CD4-positive, CD25-positive, alpha-beta regulatory T cell (primary cell): ENCODE data around the gene SLC33A1. TPM values are rescaled to one million over a fixed set of nuclear protein-coding genes. Genes with fewer than 3 reads are reported as not detected.
"Not testable (repeated sequence)": the region's sequence is repeated elsewhere in the genome, so short reads cannot be mapped to it uniquely, and the experiment has no call there.

Source experiments
- ATAC-seq, 2 donors: fragments of 150-1000 bp; cut with Tn5 transposase; one replicate each; pipeline ENCODE4 v1.10.0; 2021; ENCODE audit warnings: low read depth in 2 of 2, moderate number of reproducible peaks in 2 of 2, moderate library complexity in 1 of 2
- DNase-seq, 3 donors: peaks; one replicate each; pipeline versions ENCODE4 v3.0.0 to v3.0.0-alpha.2; 2012 to 2022; ENCODE audit warnings: mixed read lengths in 1 of 3
- H3K27ac ChIP-seq: one replicate; pipeline ENCODE4 v1.7.0; 2013; ENCODE audit warnings: mild to moderate bottlenecking, low read length; ENCODE audit not compliant: insufficient read depth, poor library complexity, severe bottlenecking
- H3K27me3 ChIP-seq: one replicate; pipeline ENCODE4 v1.7.0; 2013; ENCODE audit warnings: low read length; ENCODE audit not compliant: control insufficient read depth, insufficient read depth
- H3K36me3 ChIP-seq: one replicate; pipeline ENCODE4 v1.7.0; 2013; ENCODE audit warnings: mild to moderate bottlenecking, low read length, moderate library complexity; ENCODE audit not compliant: control insufficient read depth, insufficient read depth
- H3K4me1 ChIP-seq: 2 replicates; pipeline ENCODE4 v1.7.0; 2013; ENCODE audit warnings: mild to moderate bottlenecking, low read length; ENCODE audit not compliant: insufficient read depth, control insufficient read depth, poor library complexity, severe bottlenecking
- H3K4me3 ChIP-seq: one replicate; pipeline ENCODE4 v1.7.0; 2013; ENCODE audit warnings: low read depth, mild to moderate bottlenecking, low read length, moderate library complexity
- H3K9me3 ChIP-seq, 2 experiments: 1 replicate in 1 of 2; 2 replicates in 1 of 2; pipeline ENCODE4 v1.7.0; 2013; ENCODE audit warnings: low read length in 2 of 2, mild to moderate bottlenecking in 1 of 2, moderate library complexity in 1 of 2; ENCODE audit not compliant: control insufficient read depth in 2 of 2
- H3K27ac Mint-ChIP-seq, 3 donors: one replicate each; pipeline ENCODE4 v1.8.0; 2020 to 2022; ENCODE audit warnings: mild to moderate bottlenecking in 3 of 3, mixed read lengths in 3 of 3, moderate library complexity in 2 of 3
- H3K27me3 Mint-ChIP-seq: one replicate; pipeline ENCODE4 v1.8.0; 2022; ENCODE audit warnings: mild to moderate bottlenecking, mixed read lengths
- H3K36me3 Mint-ChIP-seq: one replicate; pipeline ENCODE4 v1.8.0; 2020; ENCODE audit warnings: mixed read lengths
- H3K4me1 Mint-ChIP-seq, 4 donors: one replicate each; pipeline ENCODE4 v1.8.0; 2020 to 2022; ENCODE audit warnings: mixed read lengths in 4 of 4, mild to moderate bottlenecking in 1 of 4
- H3K4me3 Mint-ChIP-seq, 4 donors: one replicate each; pipeline ENCODE4 v1.8.0; 2020 to 2022; ENCODE audit warnings: mild to moderate bottlenecking in 4 of 4, mixed read lengths in 4 of 4, moderate library complexity in 3 of 4
- H3K9me3 Mint-ChIP-seq, 7 donors: one replicate each; pipeline ENCODE4 v1.8.0; 2020 to 2022; ENCODE audit warnings: mixed read lengths in 7 of 7, mild to moderate bottlenecking in 3 of 7, moderate library complexity in 2 of 7
- polyA plus RNA-seq, 4 donors: library from polyadenylated mRNA; unstranded; fragments of 300-500 nt; fragmentation: Illumina TruSeq; gene quantifications; one replicate each; pipeline ENCODE4 v1.2.3, GENCODE V29; 2021
- total RNA-seq: library from RNA; stranded (reverse); gene quantifications from one replicate; pipeline ENCODE4 v1.2.3, GENCODE V29; 2022

Gene SLC33A1
- total and polyA plus RNA-seq, 5 donors from 2014 or later: 16.6 to 20.0 (median 18.3) TPM

GRCh38 chr3:155843569-155843968 lies 10.7 kb downstream of the SLC33A1 start:
- H3K36me3 Mint-ChIP-seq: peaks cover 13% of the 10 kb centered on the region
- H3K4me1 Mint-ChIP-seq: peaks cover 24 to 47% (median 37%) of the 10 kb centered on the region in 4 donors

GRCh38 chr3:155835341-155836071 lies 18.7 kb downstream of the SLC33A1 start:
- H3K36me3 Mint-ChIP-seq: peaks cover 14% of the 10 kb centered on the region
- ATAC-seq: no peak
- H3K27me3 ChIP-seq: no peaks in the 10 kb centered on the region
- DNase-seq: no peak
- no peaks in the 10 kb centered on the region for H3K9me3 Mint-ChIP-seq
- no peaks in the 10 kb centered on the region for H3K4me1 ChIP-seq
- H3K27ac ChIP-seq: no peak overlapping the region
- H3K4me1 Mint-ChIP-seq: peaks cover 4 to 8% (median 6%) of the 10 kb centered on the region in 4 donors
- no peaks in the 10 kb centered on the region for H3K27me3 Mint-ChIP-seq
- no peak overlapping the region for H3K4me3 Mint-ChIP-seq
- no peaks in the 10 kb centered on the region for H3K9me3 ChIP-seq
- peaks cover 11% of the 10 kb centered on the region for H3K36me3 ChIP-seq
- no peak overlapping the region for H3K27ac Mint-ChIP-seq
- no peak overlapping the region for H3K4me3 ChIP-seq

More at GRCh38 chr3:155843569-155843968, 10.7 kb downstream of the SLC33A1 start:
- no peak for ATAC-seq
- Histone ChIP-seq H3K4me3 (no peak overlapping the region), H3K4me1 (peaks cover 13% of the 10 kb centered on the region), H3K9me3 (no peaks in the 10 kb centered on the region), H3K27me3 (no peaks in the 10 kb centered on the region), H3K36me3 (peaks cover 5% of the 10 kb centered on the region), H3K27ac (no peak overlapping the region)
- H3K4me3 Mint-ChIP-seq: peak overlapping the region; percentile 3 to 74 (median 19)
- no peak for DNase-seq
- H3K27me3 Mint-ChIP-seq: no peaks in the 10 kb centered on the region
- H3K9me3 Mint-ChIP-seq: no peaks in the 10 kb centered on the region
- H3K27ac Mint-ChIP-seq: peak overlapping the region in 1 of 3 donors; percentile 32

- H3K27ac Mint-ChIP-seq, H3K27me3 ChIP-seq, H3K9me3 ChIP-seq, H3K4me1 Mint-ChIP-seq, H3K4me3 ChIP-seq, DNase-seq, H3K4me1 ChIP-seq, ATAC-seq, H3K4me3 Mint-ChIP-seq, H3K27ac ChIP-seq, H3K27me3 Mint-ChIP-seq, H3K9me3 Mint-ChIP-seq: not testable (repeated sequence)
- peaks cover 12% of the 10 kb centered on the region for H3K36me3 Mint-ChIP-seq
- peaks cover 19% of the 10 kb centered on the region for H3K36me3 ChIP-seq
Observed at GRCh38 chr3:155828490-155829098, 25.6 kb downstream of the SLC33A1 start.

GRCh38 chr3:155815030-155815545 lies 39.1 kb downstream of the SLC33A1 start:
- peaks cover 0 to 1% (median 0%) of the 10 kb centered on the region in 7 donors for H3K9me3 Mint-ChIP-seq
- H3K36me3 Mint-ChIP-seq: peaks cover 4% of the 10 kb centered on the region
- Histone ChIP-seq H3K36me3 (no peaks in the 10 kb centered on the region), H3K4me1 (no peaks in the 10 kb centered on the region), H3K4me3 (no peak overlapping the region), H3K27me3 (peaks cover 2% of the 10 kb centered on the region), H3K27ac (no peak overlapping the region), H3K9me3 (no peaks in the 10 kb centered on the region)
- ATAC-seq: no peak
- no peak overlapping the region for H3K4me3 Mint-ChIP-seq
- no peak for DNase-seq
- no peak overlapping the region for H3K27ac Mint-ChIP-seq
- peaks cover 0 to 7% (median 0%) of the 10 kb centered on the region in 4 donors for H3K4me1 Mint-ChIP-seq
- no peaks in the 10 kb centered on the region for H3K27me3 Mint-ChIP-seq

- H3K27ac ChIP-seq, H3K36me3 Mint-ChIP-seq, DNase-seq, H3K27me3 ChIP-seq, H3K27me3 Mint-ChIP-seq, H3K4me3 Mint-ChIP-seq, H3K9me3 ChIP-seq, H3K4me3 ChIP-seq, H3K27ac Mint-ChIP-seq, H3K36me3 ChIP-seq, H3K9me3 Mint-ChIP-seq, ATAC-seq, H3K4me1 Mint-ChIP-seq, H3K4me1 ChIP-seq: not testable (repeated sequence)
Observed at GRCh38 chr3:155813224-155813623, 41.0 kb downstream of the SLC33A1 start.

- Histone ChIP-seq H3K9me3 (no peaks in the 10 kb centered on the region), H3K4me3 (no peak overlapping the region), H3K27ac (no peak overlapping the region), H3K27me3 (peaks cover 7% of the 10 kb centered on the region), H3K36me3 (no peaks in the 10 kb centered on the region), H3K4me1 (peaks cover 11% of the 10 kb centered on the region)
- Mint-ChIP-seq H3K27me3 (no peaks in the 10 kb centered on the region), H3K36me3 (peaks cover 4% of the 10 kb centered on the region), H3K4me1 (peaks cover 0 to 17% (median 5%) of the 10 kb centered on the region in 4 donors), H3K9me3 (no peaks in the 10 kb centered on the region), H3K4me3 (no peak overlapping the region), H3K27ac (no peak overlapping the region)
- ATAC-seq (no peak), DNase-seq (no peak)
Observed at GRCh38 chr3:155809181-155809580, 45.0 kb downstream of the SLC33A1 start.

GRCh38 chr3:155807823-155808222 lies 46.4 kb downstream of the SLC33A1 start:
- no peak overlapping the region for H3K27ac ChIP-seq
- H3K4me3 ChIP-seq: no peak overlapping the region
- Mint-ChIP-seq H3K36me3 (peaks cover 8% of the 10 kb centered on the region), H3K27me3 (no peaks in the 10 kb centered on the region), H3K27ac (no peak overlapping the region), H3K9me3 (no peaks in the 10 kb centered on the region), H3K4me3 (peak overlapping the region in 1 of 4 donors; percentile 43), H3K4me1 (peaks cover 0 to 17% (median 8%) of the 10 kb centered on the region in 4 donors)
- no peak for ATAC-seq
- H3K27me3 ChIP-seq: peaks cover 7% of the 10 kb centered on the region
- DNase-seq: no peak
- no peaks in the 10 kb centered on the region for H3K36me3 ChIP-seq
- no peaks in the 10 kb centered on the region for H3K9me3 ChIP-seq
- peaks cover 11% of the 10 kb centered on the region for H3K4me1 ChIP-seq
